ENCODE results near the gene INPP4B. TPM values are rescaled to one million over a fixed set of nuclear protein-coding genes. Genes with fewer than 3 reads are reported as not detected.

Gene INPP4B
- total RNA-seq, 1 experiment from 2014 or later: 17.6 TPM

GRCh38 chr4:142331646-142332045, 514.5 kb downstream of the INPP4B start:
- no TSS peak for BruUV-seq (replicated peaks)
- no peak overlapping the region for H3K27ac Mint-ChIP-seq (ENCODE audit: low read depth, unreplicated experiment)
- intact Hi-C loops (cut with micrococcal nuclease): no loop called here
- H3K27me3 Mint-ChIP-seq (ENCODE audit: insufficient read depth, unreplicated experiment): no peaks in the 10 kb centered on the region
- ChIA-PET POLR2A (interaction anchor here (0.7 to 0.8 kb wide), 2 partner anchors 52 to 445 kb away, joined by 3 read pairs; no protein-coding TSS in a partner anchor), CTCF (interaction anchor here (0.7 kb wide), 2 partner anchors 16 to 516 kb away, joined by 3 to 5 read pairs; no protein-coding TSS in a partner anchor)
- no peak for DNase-seq (ENCODE audit: unreplicated experiment)
- TF ChIP-seq CTCF (IDR thresholded peaks at IDR 0.05; ENCODE audit: unreplicated experiment): no peak
- no peak overlapping the region for H3K4me3 Mint-ChIP-seq (ENCODE audit: unreplicated experiment)
- no peaks in the 10 kb centered on the region for H3K9me3 Mint-ChIP-seq (ENCODE audit: unreplicated experiment)
- no peaks in the 10 kb centered on the region for H3K4me1 Mint-ChIP-seq (ENCODE audit: insufficient read depth, unreplicated experiment)
- H3K36me3 Mint-ChIP-seq (ENCODE audit: insufficient read depth, unreplicated experiment): peaks cover 7% of the 10 kb centered on the region

GRCh38 chr4:142331132-142331531, 515.0 kb downstream of the INPP4B start:
- no TSS peak for BruUV-seq (replicated peaks)
- ChIA-PET POLR2A (interaction anchor here (0.7 to 0.8 kb wide), 2 partner anchors 53 to 446 kb away, joined by 3 read pairs; no protein-coding TSS in a partner anchor), CTCF (no interaction called here)
- no peaks in the 10 kb centered on the region for H3K4me1 Mint-ChIP-seq (ENCODE audit: insufficient read depth, unreplicated experiment)
- H3K27ac Mint-ChIP-seq (ENCODE audit: low read depth, unreplicated experiment): no peak overlapping the region
- no peak overlapping the region for H3K4me3 Mint-ChIP-seq (ENCODE audit: unreplicated experiment)
- peaks cover 7% of the 10 kb centered on the region for H3K36me3 Mint-ChIP-seq (ENCODE audit: insufficient read depth, unreplicated experiment)
- intact Hi-C loops (cut with micrococcal nuclease): no loop called here
- DNase-seq (ENCODE audit: unreplicated experiment): no peak
- no peaks in the 10 kb centered on the region for H3K27me3 Mint-ChIP-seq (ENCODE audit: insufficient read depth, unreplicated experiment)
- no peaks in the 10 kb centered on the region for H3K9me3 Mint-ChIP-seq (ENCODE audit: unreplicated experiment)
- no peak for TF ChIP-seq CTCF (IDR thresholded peaks at IDR 0.05; ENCODE audit: unreplicated experiment)

GRCh38 chr4:142330311-142330710, 515.8 kb downstream of the INPP4B start:
- peaks cover 7% of the 10 kb centered on the region for H3K36me3 Mint-ChIP-seq (ENCODE audit: insufficient read depth, unreplicated experiment)
- no TSS peak for BruUV-seq (replicated peaks)
- POLR2A ChIA-PET: no interaction called here

GRCh38 chr4:142329313-142329712, 516.8 kb downstream of the INPP4B start:
- intact Hi-C loops (cut with micrococcal nuclease): no loop called here
- Mint-ChIP-seq H3K4me1 (ENCODE audit: insufficient read depth, unreplicated experiment) (no peaks in the 10 kb centered on the region), H3K27me3 (ENCODE audit: insufficient read depth, unreplicated experiment) (no peaks in the 10 kb centered on the region), H3K27ac (ENCODE audit: low read depth, unreplicated experiment) (no peak overlapping the region), H3K9me3 (ENCODE audit: unreplicated experiment) (no peaks in the 10 kb centered on the region), H3K4me3 (ENCODE audit: unreplicated experiment) (no peak overlapping the region), H3K36me3 (ENCODE audit: insufficient read depth, unreplicated experiment) (peaks cover 14% of the 10 kb centered on the region)
- BruUV-seq (replicated peaks): no TSS peak
- TF ChIP-seq CTCF (IDR thresholded peaks at IDR 0.05; ENCODE audit: unreplicated experiment): no peak
- DNase-seq (ENCODE audit: unreplicated experiment): no peak
- ChIA-PET CTCF (interaction anchor here (0.6 to 0.9 kb wide), 3 partner anchors 16 to 204 kb away, joined by 3 to 4 read pairs (median 3); no protein-coding TSS in a partner anchor), POLR2A (interaction anchor here (0.7 kb wide), 1 partner anchor 172 kb away, joined by 3 read pairs; no protein-coding TSS in a partner anchor)

More at GRCh38 chr4:142330311-142330710, 515.8 kb downstream of the INPP4B start:
- intact Hi-C loops (cut with micrococcal nuclease): no loop called here
- no peaks in the 10 kb centered on the region for H3K4me1 Mint-ChIP-seq (ENCODE audit: insufficient read depth, unreplicated experiment)
- no peak overlapping the region for H3K27ac Mint-ChIP-seq (ENCODE audit: low read depth, unreplicated experiment)
- TF ChIP-seq CTCF (IDR thresholded peaks at IDR 0.05; ENCODE audit: unreplicated experiment): no peak
- H3K9me3 Mint-ChIP-seq (ENCODE audit: unreplicated experiment): no peaks in the 10 kb centered on the region
- no peak overlapping the region for H3K4me3 Mint-ChIP-seq (ENCODE audit: unreplicated experiment)
- no peaks in the 10 kb centered on the region for H3K27me3 Mint-ChIP-seq (ENCODE audit: insufficient read depth, unreplicated experiment)
- CTCF ChIA-PET: interaction anchor here (0.7 kb wide), 1 partner anchor 205 kb away, joined by 3 read pairs; no protein-coding TSS in a partner anchor
- DNase-seq (ENCODE audit: unreplicated experiment): no peak
